Globus pallidus (tissue), 1 donor: ENCODE results near the gene EXTL2.
"Not testable (repeated sequence)": the region's sequence is repeated elsewhere in the genome, so short reads cannot be mapped to it uniquely, and the experiment has no call there.

Source experiments
- DNase-seq: peaks from one replicate; pipeline ENCODE4 v3.0.0-alpha.2; 2015; ENCODE audit warnings: low spot score

The EXTL2 gene, protein sequence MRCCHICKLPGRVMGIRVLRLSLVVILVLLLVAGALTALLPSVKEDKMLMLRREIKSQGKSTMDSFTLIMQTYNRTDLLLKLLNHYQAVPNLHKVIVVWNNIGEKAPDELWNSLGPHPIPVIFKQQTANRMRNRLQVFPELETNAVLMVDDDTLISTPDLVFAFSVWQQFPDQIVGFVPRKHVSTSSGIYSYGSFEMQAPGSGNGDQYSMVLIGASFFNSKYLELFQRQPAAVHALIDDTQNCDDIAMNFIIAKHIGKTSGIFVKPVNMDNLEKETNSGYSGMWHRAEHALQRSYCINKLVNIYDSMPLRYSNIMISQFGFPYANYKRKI

DNA sequence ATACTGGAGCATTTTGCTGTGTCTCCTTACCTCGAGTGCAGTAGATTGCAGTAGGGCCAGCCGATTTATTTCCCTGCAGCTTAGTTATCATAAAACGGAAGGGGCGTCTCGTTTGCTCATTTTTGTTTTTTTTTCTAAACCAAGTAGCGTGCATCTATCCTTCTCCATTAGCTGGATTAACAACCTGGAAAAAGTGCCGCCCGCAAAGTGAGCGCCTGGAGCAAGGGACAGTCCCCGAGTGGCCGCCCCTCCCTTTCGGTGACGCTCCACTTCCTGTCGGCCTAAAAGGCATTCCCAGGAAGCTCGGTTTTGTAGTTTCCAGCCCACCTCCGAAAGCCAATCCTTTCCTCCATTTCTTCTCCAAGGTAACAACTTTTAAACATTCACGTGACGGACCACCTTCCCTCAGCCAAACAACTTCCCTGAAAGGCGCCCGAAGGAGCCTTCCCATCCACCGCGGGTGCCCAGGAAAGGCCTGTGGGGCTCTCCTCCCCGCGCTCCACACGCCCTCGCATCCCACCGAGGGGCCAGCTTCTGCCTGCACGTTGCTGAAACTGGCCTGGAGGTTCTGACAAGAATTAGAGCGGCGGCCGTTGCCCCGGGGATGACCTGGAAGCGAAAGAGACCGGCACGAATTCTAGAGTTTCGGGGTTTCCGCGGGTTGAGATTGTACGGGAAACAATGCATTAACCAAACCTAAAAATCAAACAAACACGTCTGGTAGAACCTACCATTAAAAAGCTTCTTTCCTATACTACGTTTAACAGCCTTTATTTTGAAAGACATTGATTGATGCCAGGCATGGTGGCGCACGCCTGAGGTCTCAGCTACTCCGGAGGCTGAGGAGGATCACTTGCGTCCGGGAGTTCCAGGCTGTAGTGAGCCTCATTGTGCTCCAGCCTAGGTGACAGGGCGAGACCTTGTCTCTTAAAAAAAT is at the start of gene EXTL2:
Gene EXTL2, minus strand, starts transcription at position 240 of the 937 bp plus-strand sequence. CDS start 6,085 bp downstream, outside the sequence.
- DNase-seq, result peak; percentile 87

DNA sequence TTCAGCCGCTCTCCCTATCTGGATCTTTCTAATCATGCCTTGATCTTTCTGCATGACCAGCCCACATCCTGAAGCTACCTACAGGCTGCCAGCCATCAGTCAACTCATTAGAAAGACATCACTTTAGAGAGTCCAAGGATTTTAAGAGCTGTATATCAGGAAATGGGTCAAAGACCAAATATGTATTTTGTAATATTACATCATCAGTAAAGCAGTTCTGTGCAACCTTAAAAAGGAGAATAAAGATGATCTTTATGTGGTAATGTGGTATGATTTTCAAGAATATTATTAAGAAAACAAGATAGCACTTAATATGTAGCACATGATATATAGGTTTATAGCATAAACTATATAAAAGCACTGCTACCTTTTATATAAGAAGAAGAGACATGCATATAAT is 48.9 kb upstream of the EXTL2 start:
- no peak for DNase-seq

DNA sequence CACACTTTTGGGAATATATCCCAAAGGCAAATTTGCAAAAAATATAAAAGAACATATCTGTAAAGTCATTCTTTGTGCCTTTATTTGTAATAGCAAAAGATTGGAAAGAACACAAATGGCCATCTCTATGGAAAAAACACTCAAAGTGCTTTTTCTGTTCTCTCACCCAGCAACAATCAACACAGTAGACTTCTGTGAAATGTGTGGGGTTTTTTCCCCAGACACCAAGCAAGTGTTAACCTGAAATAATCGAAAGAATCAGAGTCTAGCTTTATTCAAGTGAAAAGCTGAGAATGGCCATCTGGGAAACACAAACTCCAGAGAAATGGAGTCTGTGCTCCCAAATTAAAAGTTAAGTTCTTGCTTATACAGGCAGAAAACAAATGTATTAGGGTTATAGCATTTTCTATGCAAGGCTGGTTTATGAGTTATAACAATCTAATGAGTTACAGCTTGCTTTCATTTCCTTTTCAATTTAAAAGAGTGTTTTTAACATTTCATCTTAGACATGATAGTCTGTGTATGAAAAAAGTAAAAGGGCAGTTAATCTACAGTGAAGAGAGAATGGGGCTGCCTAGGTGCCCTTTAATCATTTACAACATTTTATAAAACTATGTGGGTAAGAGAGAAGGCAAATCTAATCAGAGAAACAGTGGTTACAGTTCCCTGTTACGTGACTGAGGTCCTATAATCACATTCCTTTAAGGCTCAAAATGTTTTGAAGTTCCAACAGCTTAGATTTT is 47.8 kb upstream of the EXTL2 start:
- no peak for DNase-seq

DNA sequence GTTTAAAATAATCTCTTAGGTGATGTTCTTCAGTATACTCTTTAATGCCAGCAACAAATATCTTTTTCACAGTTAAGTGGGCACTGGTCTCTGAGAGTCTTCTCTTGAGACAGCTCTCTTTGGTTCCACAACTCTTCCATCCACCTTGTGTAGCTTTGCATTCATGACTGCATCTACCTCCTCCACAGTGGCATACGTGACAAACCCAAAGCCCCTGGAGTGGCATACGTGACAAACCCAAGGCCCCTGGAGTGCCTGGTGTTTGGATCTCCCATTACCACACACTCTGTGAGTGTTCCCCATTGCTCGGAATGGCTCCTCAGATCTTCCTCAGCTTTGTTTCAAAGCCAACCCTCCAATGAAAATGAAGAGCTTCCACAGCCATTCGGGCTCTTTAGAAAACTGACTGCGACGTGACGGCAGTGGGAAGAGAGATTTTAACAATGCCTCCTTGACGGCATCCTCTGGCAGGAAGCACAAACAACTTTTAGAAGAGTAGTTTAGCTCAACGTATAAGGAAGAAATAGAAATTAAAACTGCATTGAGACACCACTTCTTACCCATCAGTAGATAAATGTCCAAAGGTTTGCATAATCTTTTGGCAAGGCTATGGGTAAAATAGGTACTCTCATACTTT is 47.1 kb upstream of the EXTL2 start:
- no peak for DNase-seq

DNA sequence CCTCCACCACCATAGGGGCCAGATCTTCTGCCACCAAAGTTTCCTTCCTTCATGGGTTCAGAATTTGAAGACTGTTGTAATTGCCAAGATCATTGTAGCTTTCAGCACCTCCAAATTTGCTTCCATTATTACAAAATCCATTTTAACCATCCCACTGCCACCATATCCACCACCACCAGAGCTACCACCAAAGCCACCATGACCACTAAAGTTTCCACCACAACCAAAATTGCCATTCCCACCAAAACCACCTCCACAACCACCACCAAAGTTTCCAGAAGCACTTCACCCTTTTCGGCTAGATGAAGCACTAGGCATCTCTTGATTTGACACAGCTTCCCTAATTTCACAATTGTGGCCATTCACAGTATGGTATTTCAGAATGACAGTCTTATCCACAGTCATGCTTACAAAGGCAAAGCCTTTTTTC is 46.5 kb upstream of the EXTL2 start:
- no peak for DNase-seq

DNA sequence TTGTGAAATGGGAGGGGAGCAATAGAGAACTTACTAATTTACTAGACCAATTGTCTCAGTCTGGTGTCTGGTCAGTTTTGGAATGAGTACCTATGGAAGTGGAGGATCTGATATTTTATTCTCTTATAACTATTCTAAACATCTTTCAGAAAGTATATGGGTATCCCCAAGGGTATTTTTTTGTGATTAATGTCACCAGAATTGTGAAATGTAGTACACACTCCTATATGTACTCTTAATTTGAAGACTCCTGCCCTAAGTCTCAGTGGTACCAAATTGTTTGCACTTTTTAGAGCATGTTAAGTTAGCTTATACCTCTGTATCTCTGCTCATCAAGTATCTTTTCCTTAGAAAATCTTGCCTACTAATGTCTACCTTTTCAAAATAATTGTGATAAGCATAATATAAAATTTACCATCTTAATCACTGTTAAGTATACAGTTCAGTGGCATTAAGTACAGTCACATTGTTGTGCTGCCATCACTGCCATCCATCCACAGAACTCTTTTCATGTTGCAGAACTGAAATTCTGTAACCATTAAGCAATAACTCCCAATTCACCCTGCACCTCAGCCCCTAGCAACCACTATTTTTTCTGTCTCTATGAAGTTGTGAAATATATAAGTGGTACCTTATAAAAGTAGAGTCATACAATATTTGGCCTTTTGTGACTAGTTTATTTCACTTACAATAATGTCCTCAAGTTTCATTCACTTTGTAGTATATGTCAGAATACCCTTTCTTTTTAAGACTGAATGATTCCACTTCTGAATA is 41.7 kb upstream of the EXTL2 start:
- no peak for DNase-seq

DNA sequence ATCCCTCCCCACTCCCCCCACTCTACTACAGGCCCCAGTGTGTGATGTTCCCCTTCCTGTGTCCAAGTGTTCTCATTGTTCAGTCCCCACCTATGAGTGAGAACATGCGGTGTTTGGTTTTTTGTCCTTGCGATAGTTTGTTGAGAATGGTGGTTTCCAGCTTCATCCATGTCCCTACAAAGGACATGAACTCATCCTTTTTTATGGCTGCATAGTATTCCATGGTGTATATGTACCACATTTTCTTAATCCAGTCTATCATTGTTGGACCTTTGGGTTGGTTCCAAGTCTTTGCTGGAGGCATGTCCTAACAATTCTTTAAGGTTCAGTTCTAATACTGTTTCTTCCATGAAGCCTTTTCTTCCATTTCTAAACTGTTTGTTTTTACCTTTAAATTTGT is 38.9 kb upstream of the EXTL2 start:
- DNase-seq, result not testable (repeated sequence)

DNA sequence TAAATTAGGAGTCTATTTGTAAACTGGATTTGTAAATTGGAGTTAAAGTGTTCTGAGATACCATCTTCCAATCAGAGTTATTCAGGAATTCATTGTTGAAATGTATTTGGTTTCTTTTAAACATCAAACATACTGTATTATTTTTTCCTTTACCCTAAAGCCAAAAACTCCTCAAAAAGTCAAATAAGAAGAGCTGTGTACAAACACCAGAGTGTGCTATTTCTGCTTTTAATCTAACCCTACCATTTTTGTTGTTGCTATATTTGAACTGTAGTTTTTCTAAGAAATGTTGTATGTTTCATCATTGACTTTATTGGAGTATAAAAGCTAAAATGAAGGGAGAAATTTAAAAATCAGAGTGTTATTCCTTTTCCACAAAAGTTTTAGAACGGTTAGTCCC is 37.1 kb upstream of the EXTL2 start:
- DNase-seq, result no peak

DNA sequence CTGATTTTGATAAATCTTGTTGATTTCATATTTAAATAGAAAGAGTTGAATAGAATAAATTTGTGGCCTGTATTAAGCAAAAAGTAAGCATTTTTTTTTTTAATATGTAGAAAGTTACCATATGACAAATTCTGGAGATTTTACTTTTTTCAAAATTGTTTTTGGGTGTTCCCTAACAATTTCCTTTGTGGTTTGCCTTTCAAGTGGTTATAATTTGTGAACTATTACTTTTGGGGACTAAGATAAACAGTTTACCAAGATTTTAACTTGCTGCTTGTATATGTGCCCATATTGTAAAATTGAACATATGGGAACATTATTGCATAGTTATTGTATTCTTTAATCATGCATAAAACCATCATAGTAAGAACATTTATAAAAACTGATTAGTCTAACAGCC is 35.9 kb upstream of the EXTL2 start:
- DNase-seq, result no peak

DNA sequence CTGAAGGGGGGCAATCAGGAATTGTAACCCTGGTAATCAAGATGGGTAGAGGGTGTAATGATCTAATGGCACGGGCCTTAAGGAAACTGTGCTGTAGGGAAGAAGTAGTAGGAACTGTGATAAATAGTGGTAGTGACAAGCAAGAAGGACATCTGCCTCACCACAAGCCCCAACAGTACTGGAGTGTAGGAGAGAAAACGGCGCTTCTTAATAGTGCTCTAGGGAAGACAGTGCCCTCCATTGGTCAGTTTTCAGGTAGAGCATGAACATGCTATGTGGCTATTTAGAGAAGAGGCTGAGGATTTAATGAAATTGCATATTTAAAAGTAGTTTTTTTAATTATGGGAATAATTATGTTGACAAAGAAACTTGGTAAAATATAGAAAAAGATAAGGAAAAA is 33.5 kb upstream of the EXTL2 start:
- DNase-seq, result no peak

DNA sequence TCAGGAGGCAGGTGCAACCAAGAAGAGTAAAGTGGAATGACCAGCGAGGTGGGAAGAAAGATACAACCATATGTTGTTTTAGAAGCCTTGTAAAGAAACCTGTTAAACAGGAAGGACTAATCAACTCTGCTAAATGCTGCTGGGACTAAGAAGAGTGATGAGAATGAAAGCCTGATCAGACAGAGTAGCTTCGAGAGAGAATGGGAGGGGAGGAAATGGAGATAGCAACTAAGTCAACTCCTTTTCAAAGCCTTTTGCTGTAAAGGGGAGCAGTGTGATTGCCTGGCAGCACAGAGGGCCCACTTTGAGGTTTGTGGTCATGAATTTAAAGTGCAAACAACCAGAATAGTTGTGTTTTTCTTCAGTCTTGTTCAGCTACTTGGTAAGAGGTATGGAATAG is 32.6 kb upstream of the EXTL2 start:
- no peak for DNase-seq

DNA sequence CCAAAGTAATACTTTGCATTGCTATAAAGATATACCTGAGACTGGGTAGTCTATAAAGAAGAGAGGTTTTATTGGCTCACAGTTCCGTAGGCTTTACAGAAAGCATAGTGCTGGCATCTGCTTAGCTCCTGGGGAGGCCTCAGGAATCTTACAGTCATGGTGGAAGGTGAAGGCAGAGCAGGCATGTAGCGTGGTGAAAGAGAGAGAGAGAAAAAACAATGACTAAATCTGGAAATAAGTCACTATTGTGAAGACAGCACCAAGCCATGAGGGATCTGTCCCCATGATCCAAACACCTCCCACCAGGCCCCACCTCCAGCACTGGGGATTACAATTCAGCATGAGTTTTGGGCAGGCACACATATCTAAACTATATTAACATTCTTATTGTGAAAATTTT is 31.6 kb upstream of the EXTL2 start:
- no peak for DNase-seq

DNA sequence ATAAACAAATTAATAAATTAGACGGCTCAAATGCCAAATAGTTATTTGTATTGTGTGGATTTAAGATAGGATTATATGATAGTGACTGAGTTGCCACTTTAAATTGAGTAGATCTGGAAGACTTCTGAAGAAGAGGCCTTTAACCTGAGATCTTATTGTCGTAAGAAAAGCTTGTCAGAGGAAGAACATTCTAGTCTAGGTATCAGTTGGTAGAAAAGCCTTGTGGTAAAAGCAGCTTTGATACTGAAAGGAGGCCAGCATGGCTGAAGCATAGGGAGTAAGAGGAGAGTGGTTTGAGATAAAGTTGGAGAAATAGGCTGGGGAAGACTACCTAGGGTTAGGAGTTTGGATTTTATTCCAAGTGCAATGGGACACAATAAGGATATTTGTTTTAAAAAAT is 30.3 kb upstream of the EXTL2 start:
- no peak for DNase-seq

DNA sequence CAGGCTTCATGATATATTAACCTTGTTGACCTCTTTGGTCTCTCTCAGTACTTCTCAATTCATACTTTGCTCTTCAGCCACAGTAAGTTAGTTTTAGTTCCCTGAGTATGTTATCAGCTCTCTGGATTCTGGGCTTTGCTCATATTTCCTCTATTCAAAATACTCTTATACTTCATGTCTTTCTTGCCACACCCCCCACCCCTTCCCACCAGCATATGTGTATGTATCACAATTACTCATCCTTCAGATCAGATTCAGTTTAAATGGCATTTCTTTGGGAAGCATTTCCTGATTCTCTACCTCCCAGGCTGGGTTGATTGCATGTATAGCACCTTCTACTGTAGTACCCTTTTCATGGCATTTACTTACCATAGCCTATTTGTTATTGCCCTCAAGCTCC is 29.6 kb upstream of the EXTL2 start:
- no peak for DNase-seq

DNA sequence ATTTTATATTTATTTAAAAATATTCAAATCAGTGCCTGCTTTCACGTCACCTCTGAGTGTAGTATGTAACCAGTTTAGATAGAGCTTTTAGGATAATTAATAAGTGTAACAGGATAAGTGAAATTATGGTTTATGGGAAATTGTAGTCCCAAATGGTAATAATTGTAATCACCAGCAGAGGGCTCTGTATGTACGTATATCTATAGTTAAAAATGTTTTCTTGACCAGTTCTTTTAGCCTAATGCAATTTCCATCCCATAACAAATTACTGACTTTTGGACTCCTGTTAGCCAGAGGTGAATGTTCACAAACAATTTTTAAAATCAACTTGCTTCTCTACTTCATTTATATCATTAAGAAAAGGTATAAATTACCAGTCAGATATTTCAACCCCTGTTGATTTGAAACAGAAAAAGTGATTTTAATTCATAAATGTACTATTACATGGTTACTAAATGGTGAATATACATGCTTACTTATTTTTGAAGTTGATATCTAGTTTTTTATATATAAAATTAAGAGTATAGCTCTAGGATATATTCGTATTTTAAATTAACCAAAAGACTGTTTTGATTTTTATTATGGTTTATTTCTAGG is 26.6 kb upstream of the EXTL2 start:
- DNase-seq, result peak; percentile 41

DNA sequence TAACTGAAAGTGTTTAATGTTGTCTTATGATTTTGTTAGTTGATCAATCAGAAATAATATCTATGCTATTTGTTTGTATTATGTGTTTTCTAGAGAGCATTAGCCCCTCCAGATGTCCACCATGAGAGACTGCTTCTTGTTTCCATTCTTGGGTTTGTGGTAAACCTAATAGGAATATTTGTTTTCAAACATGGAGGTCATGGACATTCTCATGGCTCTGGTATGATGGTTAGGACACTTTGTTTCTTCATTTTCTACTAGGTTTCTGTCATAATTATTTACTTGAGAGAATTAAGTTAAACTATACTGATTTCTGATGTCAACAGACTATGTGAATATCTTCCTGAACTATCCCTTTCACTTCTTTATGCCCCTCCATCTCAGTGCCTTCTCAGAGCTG is 17.4 kb upstream of the EXTL2 start:
- DNase-seq, result no peak

DNA sequence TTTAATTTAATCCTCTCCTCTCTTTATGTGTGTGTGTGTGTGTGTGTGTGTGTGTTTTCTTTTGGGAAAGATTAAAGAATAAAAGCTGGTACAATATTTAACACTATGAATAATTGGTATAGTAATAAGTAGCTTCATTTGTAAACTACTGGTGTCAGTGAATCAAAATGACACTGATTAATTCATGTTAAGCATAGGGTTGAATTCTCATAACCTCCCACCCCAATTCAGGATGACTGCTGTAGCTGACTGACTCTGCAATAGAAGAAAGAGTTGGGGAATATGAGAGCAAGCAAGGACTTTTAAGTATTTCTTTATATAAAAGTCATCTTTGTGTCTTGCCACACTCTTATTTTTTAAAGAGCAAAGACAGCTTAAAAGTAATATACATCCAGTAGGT is 14.4 kb upstream of the EXTL2 start:
- no peak for DNase-seq

DNA sequence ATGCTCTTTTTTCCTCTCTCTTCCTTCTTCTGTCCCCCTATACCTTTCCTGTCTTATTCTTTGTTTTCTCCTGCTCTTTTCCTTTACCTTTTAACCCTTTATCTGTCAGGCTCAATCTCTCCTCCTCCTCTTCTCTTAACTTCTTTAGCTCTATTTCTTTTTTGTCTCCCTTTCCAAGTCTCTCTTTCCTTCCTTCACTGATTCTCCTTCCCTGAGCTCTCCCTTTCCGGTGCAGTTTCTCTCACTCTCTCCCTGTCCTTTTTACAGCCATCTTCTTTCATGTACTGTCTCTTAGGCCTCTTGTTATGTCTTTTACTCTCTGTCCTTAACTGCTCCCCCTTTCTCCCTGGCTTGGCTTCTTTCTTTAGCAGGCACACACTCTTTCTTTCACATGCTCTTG is 13.2 kb upstream of the EXTL2 start:
- no peak for DNase-seq

DNA sequence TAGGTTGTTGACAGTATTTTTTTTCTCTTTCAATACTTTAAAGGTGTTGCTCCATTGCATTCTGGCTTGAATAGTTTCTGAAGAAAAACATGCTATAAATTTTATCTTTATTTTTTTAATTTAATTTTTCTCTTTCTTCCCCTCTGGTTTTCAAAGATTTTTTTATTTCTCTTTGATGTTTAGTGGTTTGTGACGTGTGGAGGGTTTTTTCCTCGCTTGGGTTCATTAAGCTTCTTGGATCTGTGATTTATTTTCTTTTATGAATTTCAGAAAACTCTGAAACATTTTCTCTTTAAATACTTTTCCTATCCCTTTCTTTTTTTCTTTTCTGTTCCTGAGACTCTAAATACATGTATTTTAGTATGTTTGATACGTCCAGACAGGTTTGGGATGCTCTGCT is 10.5 kb upstream of the EXTL2 start:
- DNase-seq, result no peak

DNA sequence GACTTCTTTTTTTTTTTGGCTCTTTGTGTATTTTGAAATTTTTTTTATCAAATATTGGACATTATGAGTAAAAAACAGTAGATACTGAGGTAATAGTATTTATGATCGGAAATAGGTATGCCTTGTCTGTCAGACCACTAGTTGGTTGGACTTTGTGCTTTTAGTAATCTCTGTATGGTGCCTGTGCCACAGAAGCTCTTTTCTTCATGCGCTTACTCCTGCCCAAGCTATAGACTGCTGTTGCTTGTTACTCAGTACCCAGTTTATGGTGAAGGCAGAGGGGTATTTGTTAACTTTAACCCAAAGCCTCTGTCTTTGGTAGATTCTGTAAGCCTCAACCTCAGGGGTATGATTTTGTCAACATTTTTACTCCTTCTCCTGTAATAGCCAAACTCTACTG is 9.9 kb upstream of the EXTL2 start:
- DNase-seq, result no peak

DNA sequence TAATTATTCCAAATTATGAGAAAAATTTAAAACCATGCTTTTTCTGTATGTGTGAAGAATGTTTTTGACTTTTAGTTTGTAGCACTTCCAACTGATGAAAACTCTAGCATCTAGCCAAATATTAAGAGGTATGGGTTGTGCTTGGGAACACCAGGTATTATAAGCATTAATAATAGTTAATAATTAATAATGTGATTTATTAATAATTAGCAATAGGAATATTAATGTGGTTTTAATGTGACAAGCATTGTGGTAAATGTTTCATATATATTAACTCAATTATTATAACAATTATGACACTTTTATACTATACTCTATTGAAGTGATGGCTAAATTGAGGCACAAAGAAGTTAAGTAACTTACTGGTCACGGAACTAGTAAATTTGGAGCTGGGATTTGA is 9.1 kb upstream of the EXTL2 start:
- DNase-seq, result no peak
